Activated T-cell treated with anti-CD3 and anti-CD28 coated beads for 1 hour (primary cell): ENCODE results near the gene NDE1.
A peak's percentile ranks its signal among the peaks of the same experiment; 100 is the strongest.
"Not testable (repeated sequence)": the region's sequence is repeated elsewhere in the genome, so short reads cannot be mapped to it uniquely, and the experiment has no call there.

Source experiments
- DNase-seq: peaks from one replicate; pipeline ENCODE4 v3.0.0-alpha.2; 2020; ENCODE audit warnings: low read depth

The NDE1 gene

GRCh38 chr16:15652293-15653001, 2.4 kb downstream of the NDE1 start:
- no peak for DNase-seq

- DNase-seq, result no peak
Observed at GRCh38 chr16:15653227-15653626, 3.2 kb downstream of the NDE1 start.

DNA sequence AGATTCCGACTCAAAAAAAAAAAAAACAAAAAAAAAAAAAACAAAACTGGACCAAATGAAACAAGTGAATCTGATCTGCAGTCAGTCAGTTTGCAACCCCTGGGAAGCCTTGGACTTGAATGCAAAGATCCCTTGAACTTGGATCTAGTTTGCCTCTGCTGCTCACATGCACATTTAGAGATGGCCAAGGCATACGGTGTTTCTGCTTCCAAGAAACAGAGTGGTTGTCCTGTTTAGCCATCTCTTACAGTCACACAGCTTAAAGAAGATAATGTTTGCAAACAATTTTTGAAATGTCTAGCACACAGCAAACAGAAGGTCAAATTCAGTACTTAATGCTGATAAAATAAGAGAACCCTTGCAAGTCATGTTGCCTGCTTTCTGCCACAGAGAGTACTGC, 4.5 kb downstream of the NDE1 start:
- no peak for DNase-seq

DNA sequence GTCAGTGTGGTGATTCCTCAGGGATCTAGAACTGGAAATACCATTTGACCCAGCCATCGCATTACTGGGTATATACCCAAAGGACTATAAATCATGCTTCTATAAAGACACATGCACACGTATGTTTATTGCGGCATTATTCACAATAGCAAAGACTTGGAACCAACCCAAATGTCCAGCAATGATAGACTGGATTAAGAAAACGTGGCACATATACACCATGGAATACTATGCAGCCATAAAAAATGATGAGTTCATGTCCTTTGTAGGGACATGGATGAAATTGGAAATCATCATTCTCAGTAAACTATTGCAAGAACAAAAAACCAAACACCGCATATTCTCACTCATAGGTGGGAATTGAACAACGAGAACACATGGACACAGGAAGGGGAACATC, 5.5 kb downstream of the NDE1 start:
- not testable (repeated sequence) for DNase-seq

- no peak for DNase-seq
Observed at GRCh38 chr16:15658149-15658548, 8.1 kb downstream of the NDE1 start.

GRCh38 chr16:15658556-15658955, 8.5 kb downstream of the NDE1 start:
- DNase-seq, result no peak

DNA sequence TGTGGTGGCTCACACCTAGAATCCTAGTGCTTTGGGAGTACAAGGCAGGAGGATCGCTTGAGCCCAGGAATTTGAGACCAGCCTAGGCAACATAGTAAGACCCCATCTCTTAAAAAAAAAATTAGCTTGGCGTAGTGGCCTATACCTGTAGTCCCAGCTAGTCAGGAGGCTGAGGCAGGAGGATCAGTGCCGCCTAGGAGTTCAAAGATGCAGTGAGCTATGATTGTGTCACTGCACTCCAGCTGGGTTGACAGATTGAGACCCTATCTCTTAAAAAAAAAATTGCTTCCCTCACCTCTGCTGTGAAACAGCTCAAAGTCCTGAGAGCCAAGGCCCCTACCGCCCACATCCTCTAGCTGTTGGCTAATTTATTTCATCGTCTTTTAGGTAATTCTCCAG, 10.2 kb downstream of the NDE1 start:
- no peak for DNase-seq

DNA sequence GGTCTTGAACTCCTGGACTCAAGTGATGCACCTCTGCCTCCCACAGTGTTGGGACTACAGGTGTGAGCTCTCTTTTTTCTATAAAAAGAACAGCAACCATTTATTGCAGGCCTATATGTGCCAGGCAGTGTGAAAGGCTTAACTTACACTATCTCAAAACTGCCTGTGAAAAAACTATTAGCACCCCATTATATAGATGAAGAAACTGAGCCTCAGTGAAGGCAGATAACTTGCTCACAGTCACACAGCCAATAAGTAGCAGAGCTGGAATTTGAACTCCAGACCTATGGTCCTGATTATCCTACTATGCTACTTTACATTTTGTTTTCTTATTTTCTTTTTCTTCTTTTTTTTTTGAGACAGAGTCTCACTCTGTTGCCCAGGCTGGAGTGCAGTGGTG, 15.1 kb downstream of the NDE1 start:
- DNase-seq, result no peak

- no peak for DNase-seq
Observed at GRCh38 chr16:15667091-15667742, 17.2 kb downstream of the NDE1 start.

- no peak for DNase-seq
Observed at GRCh38 chr16:15671530-15672117, 21.6 kb downstream of the NDE1 start.

- not testable (repeated sequence) for DNase-seq
Observed at GRCh38 chr16:15672127-15672513, 22.1 kb downstream of the NDE1 start.

- DNase-seq, result peak; percentile 59
Observed at GRCh38 chr16:15672514-15673167, 22.6 kb downstream of the NDE1 start.

DNA sequence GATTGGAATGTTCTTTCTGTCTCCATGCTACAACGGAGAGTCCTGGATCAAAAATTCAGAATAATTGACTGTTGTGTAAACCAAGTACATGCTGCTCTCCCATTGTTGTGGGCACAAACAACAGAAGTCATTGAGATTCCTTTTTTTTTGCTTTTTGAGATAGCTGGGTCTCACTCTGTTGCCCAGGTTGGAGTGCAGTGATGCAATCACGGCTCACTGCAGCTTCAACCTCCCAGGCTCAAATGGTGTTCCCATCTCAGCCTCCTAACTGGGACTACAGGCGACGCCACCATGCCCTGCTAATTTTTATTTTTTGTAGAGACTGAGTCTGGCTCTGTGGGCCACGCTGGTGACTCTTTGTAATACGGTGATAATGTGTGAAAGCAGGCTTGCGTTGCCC, 24.5 kb downstream of the NDE1 start:
- no peak for DNase-seq

DNA sequence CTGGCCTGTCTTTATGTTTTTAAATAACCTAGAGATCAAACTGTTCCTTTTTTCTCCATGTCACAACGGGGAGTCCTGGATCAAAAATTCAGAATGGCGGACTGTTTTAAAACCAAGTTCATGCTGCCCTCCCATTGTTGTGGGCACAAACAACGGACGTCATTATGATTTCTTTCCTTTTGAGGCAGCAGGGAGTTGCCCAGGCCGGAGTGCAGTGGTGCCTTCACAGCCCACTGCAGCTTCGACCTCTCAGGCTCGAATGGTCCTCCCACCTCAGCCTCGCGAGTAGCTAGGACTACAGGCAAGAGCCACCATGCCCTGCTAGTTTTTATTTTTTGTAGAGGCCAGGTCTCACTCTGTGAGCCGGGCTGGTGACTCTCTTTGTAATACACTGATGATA, 26.5 kb downstream of the NDE1 start:
- DNase-seq, result no peak

DNA sequence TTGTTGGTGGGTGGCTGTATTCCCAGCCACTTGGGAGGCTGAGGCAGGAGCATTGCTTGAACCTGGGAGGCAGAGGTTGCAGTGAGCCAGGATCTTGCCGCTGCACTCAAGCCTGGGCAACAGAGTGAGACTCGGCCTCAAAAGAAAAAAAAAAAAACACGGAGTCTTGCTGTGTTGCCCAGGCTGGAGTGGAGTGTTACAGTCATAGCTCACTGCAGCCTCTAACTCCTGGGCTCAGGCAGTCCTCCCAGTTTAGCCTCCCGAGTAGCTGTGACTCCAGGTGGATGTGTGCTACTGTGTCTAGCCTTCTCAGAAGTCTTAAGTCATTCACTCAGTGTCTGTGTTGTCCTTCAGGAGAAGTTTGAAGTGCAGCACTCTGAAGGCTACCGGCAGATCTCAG, 27.4 kb downstream of the NDE1 start:
- no peak for DNase-seq

DNA sequence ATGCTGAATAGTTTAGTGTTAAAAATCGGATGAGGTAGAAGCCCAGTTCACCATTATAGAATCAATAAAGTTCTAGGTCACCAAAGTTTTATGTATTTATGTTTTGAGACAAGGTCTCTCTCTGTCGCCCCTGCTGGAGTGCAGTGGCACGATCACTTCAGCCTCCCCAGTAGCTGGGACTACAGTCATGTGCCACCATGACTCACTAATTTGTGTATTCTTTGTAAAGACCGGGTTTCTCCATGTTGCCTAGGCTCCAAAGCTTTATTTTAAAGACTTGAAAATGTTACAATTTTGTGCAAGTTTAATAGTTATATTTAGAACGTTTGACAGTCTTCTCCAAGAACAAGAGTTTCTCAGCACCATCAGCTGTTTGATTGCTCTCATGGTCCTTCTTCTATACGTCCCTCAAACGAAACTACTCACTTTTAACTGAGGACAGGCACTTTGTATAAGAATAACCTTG, 32.1 kb downstream of the NDE1 start:
- peak; percentile 19 for DNase-seq

GRCh38 chr16:15686287-15686686, 36.2 kb downstream of the NDE1 start:
- no peak for DNase-seq

DNA sequence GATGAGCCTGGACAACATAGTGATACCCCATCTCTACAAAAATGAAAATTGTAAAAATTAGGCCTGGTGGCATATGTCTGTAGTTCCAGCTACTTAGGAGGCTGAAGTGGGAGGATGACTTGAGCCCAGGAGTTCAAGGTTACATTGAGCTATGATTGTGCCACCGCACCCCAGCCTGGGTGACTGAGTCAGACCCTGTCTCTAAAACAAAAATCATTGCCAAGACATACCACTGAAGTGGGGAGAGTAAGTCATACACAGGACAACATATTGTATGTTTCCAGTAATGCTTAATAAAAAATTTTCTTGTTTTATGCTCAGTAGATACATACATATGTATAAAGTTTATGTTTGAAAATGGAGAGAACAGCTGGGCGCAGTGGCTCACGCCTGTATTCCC, 39.2 kb downstream of the NDE1 start:
- no peak for DNase-seq

DNA sequence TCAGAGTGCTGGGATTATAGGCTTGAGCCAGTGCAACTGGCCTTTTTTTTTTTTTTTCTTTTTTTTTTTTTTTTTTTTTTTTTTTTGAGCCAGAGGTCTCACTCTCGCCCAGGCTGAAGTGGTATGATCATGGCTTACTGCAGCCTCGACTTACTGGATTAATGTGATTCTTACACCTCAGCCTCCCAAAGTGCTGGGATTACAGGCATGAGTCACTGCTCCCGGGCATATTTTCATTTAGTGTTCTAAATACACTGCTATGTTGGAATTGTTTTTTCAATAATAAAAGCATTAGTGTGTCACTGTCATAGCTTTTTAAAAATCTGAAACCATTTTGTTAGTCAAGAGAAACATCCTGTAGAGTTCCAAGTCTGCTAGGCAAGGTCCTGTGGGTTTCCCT, 40.3 kb downstream of the NDE1 start:
- no peak for DNase-seq

DNA sequence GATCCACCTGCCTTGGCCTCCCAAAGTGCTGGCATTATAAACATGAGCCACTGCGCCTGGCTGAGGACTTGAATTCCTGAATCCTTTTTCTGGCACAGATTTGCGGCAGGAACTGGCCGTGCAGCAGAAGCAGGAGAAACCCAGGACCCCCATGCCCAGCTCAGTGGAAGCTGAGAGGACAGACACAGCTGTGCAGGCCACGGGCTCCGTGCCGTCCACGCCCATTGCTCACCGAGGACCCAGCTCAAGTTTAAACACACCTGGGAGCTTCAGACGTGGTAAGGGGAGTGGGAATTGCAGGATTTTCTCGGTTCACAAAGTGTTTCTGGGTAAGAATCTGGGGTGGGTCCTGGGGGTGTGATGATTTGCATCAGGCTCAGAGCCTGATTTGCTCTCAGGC, 41.0 kb downstream of the NDE1 start:
- DNase-seq, result no peak

GRCh38 chr16:15692508-15692907, 42.5 kb downstream of the NDE1 start:
- DNase-seq, result not testable (repeated sequence)

- DNase-seq, result no peak
Observed at GRCh38 chr16:15694499-15694898, 44.5 kb downstream of the NDE1 start.

GRCh38 chr16:15699819-15700218, 49.8 kb downstream of the NDE1 start:
- no peak for DNase-seq
